Stimulated activated CD8-positive, alpha-beta memory T cell treated with anti-CD3 and anti-CD28 coated beads, Interleukin-4, amount 100 ng/mL, for 48 hours (primary cell): ENCODE results near the gene KRT23.

ENCODE experiments used
- DNase-seq: peaks from one replicate; pipeline ENCODE4 v3.0.0-alpha.2; 2020

KRT23 gene

GRCh38 chr17:40906613-40907012 is 30.8 kb downstream of the KRT23 start:
- no peak for DNase-seq

- DNase-seq = no peak
Measured at GRCh38 chr17:40905370-40905769, 32.1 kb downstream of the KRT23 start.

GRCh38 chr17:40903129-40903847 is 34.2 kb downstream of the KRT23 start:
- no peak for DNase-seq

- no peak for DNase-seq
Measured at GRCh38 chr17:40902498-40902897, 34.9 kb downstream of the KRT23 start.

- DNase-seq = no peak
Measured at GRCh38 chr17:40901981-40902474, 35.4 kb downstream of the KRT23 start.

GRCh38 chr17:40900809-40901356 is 36.6 kb downstream of the KRT23 start:
- DNase-seq = no peak

- no peak for DNase-seq
Measured at GRCh38 chr17:40896916-40897455, 40.5 kb downstream of the KRT23 start.

GRCh38 chr17:40895106-40895730 is 42.2 kb downstream of the KRT23 start:
- DNase-seq = no peak

GRCh38 chr17:40888196-40888720 is 49.2 kb downstream of the KRT23 start:
- no peak for DNase-seq

GRCh38 chr17:40886090-40886489 is 51.4 kb downstream of the KRT23 start:
- DNase-seq = no peak

GRCh38 chr17:40884708-40885512 is 52.5 kb downstream of the KRT23 start, which contains the start of gene KRT20:
TSS of gene KRT20 (minus strand) at chr17:40885242. CDS start at chr17:40885185, 57 bp downstream.
- DNase-seq = no peak

GRCh38 chr17:40883626-40884334 is 53.7 kb downstream of the KRT23 start:
- DNase-seq = no peak

- DNase-seq = no peak
Measured at GRCh38 chr17:40883031-40883430, 54.4 kb downstream of the KRT23 start.

GRCh38 chr17:40879026-40879425 is 58.4 kb downstream of the KRT23 start:
- DNase-seq = no peak

- DNase-seq = no peak
Measured at GRCh38 chr17:40878044-40878443, 59.4 kb downstream of the KRT23 start.

GRCh38 chr17:40873801-40874200 is 63.6 kb downstream of the KRT23 start:
- DNase-seq = no peak

GRCh38 chr17:40873255-40873654 is 64.2 kb downstream of the KRT23 start:
- no peak for DNase-seq
